Dendritic cell treated with granulocyte-macrophage colony-stimulating factor and Interleukin-4, amounts not matched to agents 40 ng/mL and 50 ng/mL, for 4 days (primary cell): ENCODE measurements around the gene KLF11.

Experiments
- H3K27ac Mint-ChIP-seq: one replicate; pipeline ENCODE4 v1.8.0; 2022; ENCODE audit warnings: mild to moderate bottlenecking, mixed read lengths
- H3K27me3 Mint-ChIP-seq: one replicate; pipeline ENCODE4 v1.8.0; 2022; ENCODE audit warnings: mild to moderate bottlenecking, mixed read lengths
- H3K36me3 Mint-ChIP-seq: one replicate; pipeline ENCODE4 v1.8.0; 2022; ENCODE audit warnings: low read depth, mixed read lengths
- H3K4me1 Mint-ChIP-seq: one replicate; pipeline ENCODE4 v1.8.0; 2022; ENCODE audit warnings: low read depth, mixed read lengths
- H3K4me3 Mint-ChIP-seq: one replicate; pipeline ENCODE4 v1.8.0; 2022; ENCODE audit warnings: mild to moderate bottlenecking, moderate library complexity, mixed read lengths
- H3K9me3 Mint-ChIP-seq: one replicate; pipeline ENCODE4 v1.8.0; 2022; ENCODE audit warnings: mixed read lengths
- intact Hi-C: fragments of 100-400 bp; cut with micrococcal nuclease; formaldehyde crosslinking; loops from one replicate; pipeline ENCODE4 v1.15.0; 2022

The KLF11 gene

DNA sequence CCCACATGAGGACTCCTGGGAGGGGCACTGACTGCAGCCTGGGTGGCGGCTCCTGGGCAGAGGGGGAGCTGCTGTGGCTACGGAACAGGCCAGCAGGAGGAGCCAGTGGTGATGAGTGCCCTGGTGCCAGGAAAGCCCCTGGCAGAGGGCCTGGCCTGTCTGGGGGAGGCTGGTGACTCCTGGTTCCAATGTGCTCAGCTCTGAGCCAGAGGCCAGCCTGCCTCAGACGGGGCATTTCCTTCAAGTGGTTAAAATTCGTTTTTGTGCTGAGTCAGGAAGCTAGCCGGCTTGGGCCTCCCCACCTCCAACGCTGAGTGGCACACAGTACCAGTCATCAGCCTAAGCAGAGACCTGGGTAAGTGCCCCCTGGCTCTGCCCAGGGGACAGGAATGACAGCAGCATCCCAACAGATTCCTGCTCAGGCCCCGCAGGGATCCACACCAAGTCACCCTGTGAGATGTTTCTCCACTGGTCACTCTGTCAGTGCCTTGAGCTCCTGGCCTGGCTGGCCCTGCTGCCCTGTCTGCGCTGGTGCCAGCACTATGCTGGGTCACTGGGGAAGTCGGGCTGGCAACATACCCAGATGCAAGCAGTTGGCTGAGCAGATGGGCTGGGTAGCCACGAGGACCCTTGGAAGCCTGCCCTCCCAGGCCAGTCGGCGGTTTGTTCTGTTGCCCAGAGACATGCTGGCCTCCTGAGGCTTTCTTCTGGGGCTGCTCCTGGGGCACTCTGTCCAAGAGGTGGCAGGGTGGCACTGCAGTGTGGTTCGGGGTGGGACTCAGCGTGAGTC is 7.1 kb upstream of the KLF11 start:
- Mint-ChIP-seq H3K27ac (peak overlapping the region; percentile 99), H3K4me1 (peaks cover 94% of the 10 kb centered on the region), H3K27me3 (peaks cover 9% of the 10 kb centered on the region), H3K9me3 (no peaks in the 10 kb centered on the region), H3K4me3 (peak overlapping the region; percentile 56), H3K36me3 (peaks cover 27% of the 10 kb centered on the region)
- intact Hi-C loops = loop anchor here (1.0 kb wide), 1 partner anchor 8 kb away; no protein-coding TSS in a partner anchor

DNA sequence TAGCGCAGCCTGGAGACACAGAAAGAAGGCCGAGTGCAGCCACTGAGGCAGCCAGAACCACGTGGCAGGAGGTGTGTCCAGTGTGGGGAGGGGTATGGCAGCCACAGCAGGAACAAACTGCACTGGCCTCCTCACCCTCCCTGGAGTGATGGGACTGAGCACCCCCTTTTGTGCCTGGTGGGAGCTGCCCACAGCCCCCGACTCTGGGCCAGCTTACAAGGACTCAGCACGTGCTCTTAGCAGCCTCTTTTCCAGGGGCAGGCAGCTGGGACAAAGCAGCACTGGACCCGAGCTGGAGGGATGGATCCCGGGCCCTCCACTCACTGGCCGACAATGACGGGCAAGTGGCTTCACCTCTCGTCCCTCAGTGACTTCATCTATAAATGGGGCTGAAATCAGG is 5.2 kb upstream of the KLF11 start:
- Mint-ChIP-seq H3K27me3 (peaks cover 14% of the 10 kb centered on the region), H3K27ac (peak overlapping the region; percentile 99), H3K4me1 (peaks cover 92% of the 10 kb centered on the region), H3K4me3 (no peak overlapping the region), H3K36me3 (peaks cover 34% of the 10 kb centered on the region), H3K9me3 (no peaks in the 10 kb centered on the region)
- intact Hi-C loops = no loop called here

DNA sequence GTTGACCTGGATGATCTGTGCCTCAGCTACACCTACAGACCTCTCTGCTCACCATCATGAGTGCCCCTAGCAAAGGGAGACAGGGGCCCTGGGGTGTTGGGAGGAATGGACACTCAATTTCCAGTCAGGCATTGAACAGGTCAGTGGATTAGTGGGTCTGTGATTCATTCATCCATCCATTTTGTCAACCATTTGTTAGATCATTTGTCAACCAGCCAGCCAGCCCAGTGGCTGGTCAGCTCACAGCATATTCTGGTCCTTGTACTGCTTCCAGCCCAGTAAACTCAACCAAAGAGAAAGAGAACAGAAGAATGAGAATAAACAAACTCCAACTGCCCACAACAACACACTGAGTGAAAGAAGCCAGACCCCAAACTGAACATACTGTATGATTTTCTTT is 4.6 kb upstream of the KLF11 start:
- Mint-ChIP-seq H3K4me1 (peaks cover 86% of the 10 kb centered on the region), H3K4me3 (no peak overlapping the region), H3K36me3 (peaks cover 34% of the 10 kb centered on the region), H3K27ac (peak overlapping the region; percentile 99), H3K9me3 (no peaks in the 10 kb centered on the region), H3K27me3 (peaks cover 14% of the 10 kb centered on the region)
- intact Hi-C loops = no loop called here

DNA sequence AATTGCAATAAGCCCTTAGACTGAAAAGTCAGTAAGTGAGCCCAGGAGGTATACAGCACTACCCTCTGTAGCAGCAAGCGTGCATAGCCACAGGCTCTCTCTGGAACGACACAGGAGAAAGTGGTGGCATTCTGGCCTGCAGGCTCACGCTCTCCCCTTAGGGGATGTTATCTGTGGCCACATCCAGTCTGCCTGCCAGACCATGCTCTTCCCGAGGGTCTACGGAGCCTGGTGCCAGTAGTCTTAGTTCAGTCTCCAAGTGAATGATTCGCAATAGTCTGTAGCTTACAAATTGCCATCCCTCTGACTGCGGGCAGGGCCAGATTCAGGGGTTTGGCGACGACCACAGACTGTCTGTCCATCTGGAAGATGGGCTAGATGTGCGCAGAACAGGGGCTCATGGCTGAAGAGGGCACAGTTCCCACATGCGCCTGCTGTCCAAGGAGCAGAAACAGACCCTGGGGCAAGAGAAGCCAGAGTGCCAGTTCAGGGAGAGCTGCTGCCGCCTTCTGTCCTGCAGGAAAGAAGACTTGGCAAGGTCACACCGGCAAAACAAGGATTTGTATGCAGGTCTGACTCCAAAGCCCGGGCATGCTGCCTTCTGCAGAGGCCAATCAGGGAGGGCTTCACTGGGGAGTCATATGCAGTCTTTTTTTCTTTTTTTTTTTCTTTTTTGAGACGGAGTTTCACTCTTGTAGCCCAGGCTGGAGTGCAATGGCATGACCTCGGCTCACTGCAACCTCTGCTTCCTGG is 3.5 kb upstream of the KLF11 start:
- H3K4me3 Mint-ChIP-seq = no peak overlapping the region
- no peaks in the 10 kb centered on the region for H3K9me3 Mint-ChIP-seq
- peaks cover 83% of the 10 kb centered on the region for H3K4me1 Mint-ChIP-seq
- intact Hi-C loops = no loop called here
- peaks cover 14% of the 10 kb centered on the region for H3K27me3 Mint-ChIP-seq
- H3K27ac Mint-ChIP-seq = peak overlapping the region; percentile 58
- H3K36me3 Mint-ChIP-seq = peaks cover 39% of the 10 kb centered on the region

DNA sequence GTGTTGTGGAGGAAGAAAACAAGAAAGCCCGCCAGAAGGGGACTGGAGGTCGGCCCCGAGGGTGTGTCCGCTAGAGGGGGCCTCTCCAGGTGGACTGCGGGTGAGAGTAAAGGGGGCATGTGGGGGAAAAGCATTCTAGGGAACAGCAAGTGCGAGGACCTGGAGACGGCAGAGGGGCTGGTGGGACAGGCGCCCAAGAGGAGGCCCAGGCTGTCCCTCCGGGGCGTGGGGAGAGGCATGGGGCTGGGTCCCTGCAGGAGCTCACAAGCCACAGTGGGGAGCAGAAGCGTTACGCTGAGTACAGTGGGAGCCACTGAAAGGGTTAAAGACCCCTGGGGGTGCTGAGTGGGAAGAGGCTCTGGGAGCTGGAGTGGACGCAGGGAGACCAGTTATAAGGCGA is 1.6 kb upstream of the KLF11 start:
- intact Hi-C loops = loop anchor here (2.0 kb wide), 1 partner anchor 51 kb away; no protein-coding TSS in a partner anchor
- Mint-ChIP-seq H3K4me3 (peak overlapping the region; percentile 39), H3K27ac (peak overlapping the region; percentile 91), H3K36me3 (peaks cover 57% of the 10 kb centered on the region), H3K9me3 (no peaks in the 10 kb centered on the region), H3K4me1 (peaks cover 81% of the 10 kb centered on the region), H3K27me3 (peaks cover 14% of the 10 kb centered on the region)

DNA sequence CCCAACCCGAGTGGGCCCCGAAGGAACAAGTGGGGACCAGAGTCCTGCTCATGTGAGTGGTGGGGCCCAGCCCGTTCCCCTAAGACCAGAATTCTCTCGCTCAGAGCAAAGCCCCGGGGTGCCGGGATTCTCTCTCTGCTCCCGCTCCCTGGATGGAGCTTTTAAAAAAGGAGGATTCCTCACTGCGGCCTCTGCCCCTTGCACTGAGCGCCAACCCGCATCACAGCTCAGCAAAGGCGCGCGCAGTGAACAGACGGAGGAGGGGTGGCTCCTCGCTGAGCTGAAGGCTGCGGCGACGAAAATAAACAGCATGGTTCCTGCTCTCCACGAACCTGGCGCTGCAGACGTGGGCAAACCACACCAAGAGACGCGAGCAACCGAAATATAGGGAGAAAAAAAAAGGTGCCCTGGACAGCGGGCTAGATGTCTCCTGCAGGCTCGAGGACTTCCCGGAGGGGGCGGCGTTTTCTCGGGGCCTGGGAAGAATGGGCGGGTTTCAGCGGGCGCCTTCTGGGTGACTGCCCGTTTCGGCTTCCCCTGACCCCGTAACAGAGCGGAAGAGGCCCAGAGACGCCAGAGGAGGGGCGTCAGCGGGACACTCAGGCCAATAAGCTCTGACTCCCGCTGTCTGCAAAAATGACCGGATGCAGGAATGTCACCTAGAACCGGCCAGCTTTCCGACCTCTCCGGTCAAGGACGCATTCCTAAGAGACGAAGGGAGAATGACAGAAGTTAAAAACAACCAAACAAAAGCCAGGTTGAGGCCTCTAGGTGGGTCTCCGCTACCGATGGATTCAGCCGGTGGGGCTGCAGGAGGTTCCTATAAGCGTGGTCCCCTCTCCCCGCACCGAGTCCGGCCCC is 819 bp upstream of the KLF11 start:
- intact Hi-C loops = loop anchor here (2.0 kb wide), 1 partner anchor 52 kb away; no protein-coding TSS in a partner anchor

DNA sequence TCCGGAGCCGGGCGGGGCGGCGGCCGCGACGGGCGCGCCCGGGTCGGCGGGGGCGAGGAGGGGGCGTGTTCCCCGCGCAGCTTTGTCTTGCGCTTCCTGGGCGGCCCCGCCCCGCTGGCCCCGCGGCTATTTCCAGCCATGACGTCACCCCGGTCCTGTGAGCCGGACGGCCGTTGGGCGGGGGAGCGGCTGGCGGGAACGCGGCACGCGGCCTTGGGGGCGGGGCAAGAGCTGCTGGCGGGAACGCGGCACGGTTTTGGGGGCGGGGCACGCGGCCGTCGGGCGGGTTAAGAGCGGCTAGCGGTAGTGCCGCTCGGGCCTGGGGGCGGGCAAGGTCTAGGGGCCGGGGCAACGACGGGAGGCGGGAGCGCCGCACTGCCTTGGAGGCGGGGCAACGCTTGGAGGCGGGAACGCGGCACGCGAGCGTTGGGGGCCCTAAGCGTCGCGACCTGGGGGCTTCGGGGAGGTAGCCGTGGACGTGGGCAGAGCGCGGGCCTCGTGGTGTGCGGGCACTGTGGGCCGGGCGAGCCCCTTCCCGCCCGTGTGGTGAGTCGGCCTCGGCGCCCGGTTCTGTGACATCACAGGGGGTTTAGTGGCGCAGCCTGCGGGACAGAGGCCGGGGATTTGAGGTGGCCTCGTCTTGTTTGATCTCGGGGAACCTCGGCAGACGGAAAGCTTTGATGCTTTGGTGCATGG is 704 bp downstream of the KLF11 start:
- Mint-ChIP-seq H3K4me1 (peaks cover 75% of the 10 kb centered on the region), H3K27me3 (peaks cover 14% of the 10 kb centered on the region), H3K4me3 (peak overlapping the region; percentile 77), H3K9me3 (no peaks in the 10 kb centered on the region), H3K27ac (peak overlapping the region; percentile 91), H3K36me3 (peaks cover 66% of the 10 kb centered on the region)
- intact Hi-C loops = loop anchor here (1.0 to 2.0 kb wide), 2 partner anchors 8 to 53 kb away; no protein-coding TSS in a partner anchor

More for the DNA sequence above, 819 bp upstream of the KLF11 start:
- Mint-ChIP-seq H3K27ac (peak overlapping the region; percentile 91), H3K9me3 (no peaks in the 10 kb centered on the region), H3K4me3 (peak overlapping the region; percentile 85), H3K27me3 (peaks cover 14% of the 10 kb centered on the region), H3K4me1 (peaks cover 80% of the 10 kb centered on the region), H3K36me3 (peaks cover 65% of the 10 kb centered on the region)

DNA sequence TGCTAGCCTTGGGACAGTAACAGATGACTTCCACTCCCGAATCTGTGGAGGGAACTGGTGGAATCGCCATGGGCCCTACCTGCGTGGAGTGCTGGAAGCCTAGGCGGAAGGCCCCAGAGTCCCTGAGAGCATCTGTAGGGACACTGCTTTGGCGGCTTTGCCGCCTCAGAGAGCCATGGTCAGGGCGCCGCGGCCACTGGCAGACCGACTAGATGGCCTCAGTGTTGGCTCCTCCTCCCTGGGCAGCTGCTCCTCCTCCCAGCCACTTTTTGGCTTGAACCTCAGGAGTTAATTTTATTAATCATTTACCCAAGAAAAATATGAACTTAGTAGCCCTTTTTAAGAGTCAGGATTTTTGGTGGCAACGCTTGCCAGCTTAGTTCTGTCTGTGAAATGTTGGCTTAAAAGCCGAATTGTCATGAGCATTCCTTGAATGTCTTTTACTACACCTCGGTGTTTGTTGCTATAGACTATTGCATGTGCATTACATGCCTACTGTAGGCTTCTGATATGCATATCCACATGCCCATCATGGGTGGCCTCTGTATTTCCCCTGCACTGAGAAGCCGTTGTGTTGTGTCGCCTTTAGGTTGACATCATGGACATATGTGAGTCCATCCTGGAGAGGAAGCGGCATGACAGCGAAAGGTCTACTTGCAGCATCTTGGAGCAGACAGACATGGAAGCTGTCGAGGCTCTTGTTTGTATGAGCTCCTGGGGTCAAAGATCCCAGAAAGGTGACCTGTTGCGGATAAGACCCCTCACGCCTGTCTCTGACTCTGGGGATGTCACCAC is 2.4 kb downstream of the KLF11 start:
- H3K27me3 Mint-ChIP-seq = peaks cover 8% of the 10 kb centered on the region
- H3K4me3 Mint-ChIP-seq = no peak overlapping the region
- peaks cover 79% of the 10 kb centered on the region for H3K36me3 Mint-ChIP-seq
- no peak overlapping the region for H3K27ac Mint-ChIP-seq
- intact Hi-C loops = loop anchor here (5.0 kb wide), 1 partner anchor 248 kb away; no protein-coding TSS in a partner anchor
- H3K4me1 Mint-ChIP-seq = peaks cover 71% of the 10 kb centered on the region
- no peaks in the 10 kb centered on the region for H3K9me3 Mint-ChIP-seq

DNA sequence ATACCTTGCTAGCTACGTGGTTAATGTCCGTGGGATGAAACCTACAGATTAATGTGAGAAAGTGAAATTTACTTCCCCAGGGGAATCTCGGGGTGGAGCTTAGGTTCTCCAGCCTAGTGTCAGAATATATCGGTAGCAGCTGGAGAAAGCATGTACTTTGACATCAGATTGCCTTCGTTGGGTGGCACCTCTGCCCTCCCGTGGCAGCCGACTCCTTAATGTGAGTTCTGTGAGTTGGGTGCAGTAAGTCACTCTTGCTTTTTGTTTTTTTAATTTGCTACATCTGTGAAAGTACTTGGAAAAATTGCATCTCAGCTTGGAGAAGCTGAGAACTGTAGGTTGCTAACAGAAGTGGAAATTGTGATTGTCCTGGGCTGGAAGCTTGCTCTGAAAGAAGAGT is 3.6 kb downstream of the KLF11 start:
- Mint-ChIP-seq H3K9me3 (no peaks in the 10 kb centered on the region), H3K4me1 (peaks cover 60% of the 10 kb centered on the region), H3K27me3 (no peaks in the 10 kb centered on the region), H3K27ac (peak overlapping the region; percentile 20), H3K4me3 (no peak overlapping the region), H3K36me3 (peaks cover 80% of the 10 kb centered on the region)
- intact Hi-C loops = loop anchor here (5.0 kb wide), 1 partner anchor 250 kb away; no protein-coding TSS in a partner anchor

DNA sequence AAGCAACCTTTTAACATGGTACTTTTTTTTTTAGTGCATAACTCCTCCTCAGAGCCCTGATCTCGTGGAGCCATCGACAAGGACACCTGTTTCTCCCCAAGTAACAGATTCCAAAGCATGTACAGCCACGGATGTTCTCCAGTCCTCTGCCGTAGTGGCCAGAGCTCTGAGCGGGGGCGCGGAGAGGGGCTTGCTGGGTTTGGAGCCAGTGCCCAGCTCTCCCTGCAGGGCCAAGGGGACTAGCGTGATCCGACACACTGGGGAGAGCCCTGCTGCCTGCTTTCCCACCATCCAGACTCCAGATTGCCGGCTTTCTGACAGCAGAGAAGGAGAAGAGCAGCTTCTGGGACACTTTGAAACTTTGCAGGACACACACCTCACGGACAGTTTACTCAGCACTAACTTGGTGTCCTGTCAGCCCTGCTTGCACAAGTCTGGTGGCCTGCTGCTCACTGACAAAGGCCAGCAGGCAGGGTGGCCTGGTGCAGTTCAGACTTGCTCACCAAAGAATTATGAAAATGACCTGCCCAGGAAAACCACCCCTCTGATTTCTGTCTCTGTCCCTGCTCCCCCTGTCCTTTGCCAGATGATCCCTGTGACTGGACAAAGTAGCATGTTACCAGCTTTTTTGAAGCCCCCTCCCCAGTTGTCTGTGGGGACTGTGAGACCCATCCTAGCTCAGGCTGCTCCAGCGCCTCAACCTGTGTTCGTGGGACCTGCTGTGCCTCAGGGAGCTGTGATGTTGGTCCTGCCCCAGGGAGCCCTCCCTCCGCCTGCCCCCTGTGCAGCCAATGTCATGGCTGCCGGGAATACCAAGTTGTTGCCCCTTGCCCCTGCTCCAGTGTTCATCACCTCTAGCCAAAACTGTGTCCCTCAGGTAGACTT is 4.5 kb downstream of the KLF11 start:
- H3K27me3 Mint-ChIP-seq = no peaks in the 10 kb centered on the region
- no peak overlapping the region for H3K4me3 Mint-ChIP-seq
- peak overlapping the region; percentile 20 for H3K27ac Mint-ChIP-seq
- intact Hi-C loops = loop anchor here (1.0 to 5.0 kb wide), 2 partner anchors 64 to 251 kb away; no protein-coding TSS in a partner anchor
- no peaks in the 10 kb centered on the region for H3K9me3 Mint-ChIP-seq
- H3K36me3 Mint-ChIP-seq = peaks cover 89% of the 10 kb centered on the region
- H3K4me1 Mint-ChIP-seq = peaks cover 51% of the 10 kb centered on the region

DNA sequence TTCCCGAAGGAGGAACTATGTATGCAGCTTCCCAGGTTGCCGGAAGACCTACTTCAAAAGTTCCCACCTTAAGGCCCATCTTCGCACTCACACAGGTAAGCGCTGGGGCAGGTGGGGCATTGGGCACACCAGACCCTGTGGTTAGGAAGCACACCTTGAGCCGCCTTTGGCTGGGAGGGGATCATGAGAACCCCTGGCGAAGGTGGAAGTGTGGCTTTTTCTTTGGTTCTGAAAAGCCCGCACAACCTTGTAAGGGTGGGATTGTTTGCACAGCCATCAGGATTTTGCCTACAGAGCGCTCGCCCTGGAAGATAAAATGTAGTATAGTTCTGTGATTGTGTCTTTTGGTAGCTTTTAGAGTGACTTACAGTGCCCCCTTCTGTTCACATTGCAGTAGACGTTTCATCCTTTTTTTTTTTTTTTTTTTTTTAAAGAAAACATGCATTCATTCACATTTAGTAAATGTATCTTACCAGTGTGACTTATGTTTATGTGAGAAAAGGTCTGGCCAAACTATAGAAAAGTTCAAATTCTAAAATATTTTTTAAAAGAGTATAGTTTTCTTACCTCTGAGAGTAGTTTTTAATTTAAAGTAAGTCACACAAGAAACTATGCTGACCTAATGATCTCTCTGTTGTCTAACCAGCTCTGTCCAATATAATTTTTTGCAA is 5.3 kb downstream of the KLF11 start:
- H3K4me1 Mint-ChIP-seq = peaks cover 50% of the 10 kb centered on the region
- H3K36me3 Mint-ChIP-seq = peaks cover 96% of the 10 kb centered on the region

More for the DNA sequence above, 5.3 kb downstream of the KLF11 start:
- Mint-ChIP-seq H3K27me3 (no peaks in the 10 kb centered on the region), H3K4me3 (no peak overlapping the region), H3K9me3 (no peaks in the 10 kb centered on the region), H3K27ac (no peak overlapping the region)
- intact Hi-C loops = loop anchor here (1.0 to 5.0 kb wide), 2 partner anchors 64 to 251 kb away; no protein-coding TSS in a partner anchor
